HCT116 (cell line): ENCODE measurements around the gene ADCK1. TPM values are rescaled to one million over a fixed set of nuclear protein-coding genes. Genes with fewer than 3 reads are reported as not detected.

Experiments
- ATAC-seq: fragments of 200-7000 bp; cut with Tn5 transposase; 2 replicates; pipeline ENCODE4 v1.9.1; 2020; ENCODE audit warnings: mild to moderate bottlenecking, moderate library complexity
- BruUV-seq: library from RNA; stranded (reverse); fragments of 400-500 nt; replicated peaks from 2 replicates; lab custom pipeline; 2021; lab: Mats Ljungman, UMichigan
- CTCF ChIA-PET: fragments of 300-600 bp; sonication (Branson Sonifier 250); formaldehyde crosslinking; loops from one replicate; lab custom pipeline; 2021; ENCODE audit warnings: antibody characterized with exemption; lab: Charles Lee
- POLR2A ChIA-PET: fragments of 300-600, 350-600 bp; sonication (Branson Sonifier 250); formaldehyde crosslinking; loops from one replicate; lab custom pipeline; 2021; ENCODE audit warnings: antibody characterized with exemption; lab: Charles Lee
- RAD21 ChIA-PET, 2 experiments: fragments of 300-600 bp; sonication (Branson Sonifier 250); formaldehyde crosslinking; loops; one replicate each; lab custom pipeline; 2023; ENCODE audit warnings: low total read pairs in 2 of 2; ENCODE audit not compliant: uncharacterized antibody in 2 of 2, unreplicated experiment in 2 of 2, low non-redundant PET in 1 of 2; lab: Charles Lee
- DNase-seq: peaks from one replicate; pipeline ENCODE4 v3.0.0-alpha.2; 2010; ENCODE audit warnings: low read depth, low spot score
- H2AFZ ChIP-seq: fragments of 200-600 bp; shearing (Covaris generic), sonication (generic); 2 replicates; pipeline ENCODE4 v1.6.1; 2017; ENCODE audit warnings: low read depth, mixed run types, mixed read lengths, antibody characterized with exemption, low read length; ENCODE audit not compliant: poor library complexity, severe bottlenecking
- H3K27ac ChIP-seq: 2 replicates; pipeline ENCODE4 v1.5.1; 2012; ENCODE audit warnings: low read depth, low read length
- H3K27me3 ChIP-seq: fragments of 200-600 bp; sonication (generic); 2 replicates; pipeline ENCODE4 v1.6.1; 2016; ENCODE audit warnings: mixed run types, low read length, mixed read lengths; ENCODE audit not compliant: insufficient read depth
- H3K36me3 ChIP-seq, 2 experiments: fragments of 200-500 bp in 1 of 2; fragments of 200-600 bp in 1 of 2; sonication (Bioruptor generic) in 1 of 2; sonication (generic) in 1 of 2; 2 replicates each; pipeline versions ENCODE4 v1.5.1 to v1.6.1; 2014 to 2016; ENCODE audit warnings: low read length in 2 of 2, inconsistent platforms in 1 of 2, mixed read lengths in 1 of 2, mixed run types in 1 of 2; ENCODE audit not compliant: insufficient read depth in 2 of 2, control insufficient read depth in 1 of 2
- H3K4me1 ChIP-seq, 2 experiments: fragments of 200-600 bp in 1 of 2; sonication (generic) in 1 of 2; 2 replicates each; pipeline versions ENCODE4 v1.5.1 to v1.6.1; 2012 to 2017; ENCODE audit warnings: low read length in 2 of 2, inconsistent platforms in 1 of 2, mild to moderate bottlenecking in 1 of 2, mixed read lengths in 1 of 2, mixed run types in 1 of 2, moderate library complexity in 1 of 2; ENCODE audit not compliant: insufficient read depth in 2 of 2, control insufficient read depth in 1 of 2
- H3K4me2 ChIP-seq: fragments of 200-600 bp; sonication (generic); 2 replicates; pipeline ENCODE4 v1.6.1; 2017; ENCODE audit warnings: mixed run types, low read length, mixed read lengths
- H3K4me3 ChIP-seq, 2 experiments: fragments of 200-600 bp in 1 of 2; sonication (generic) in 1 of 2; replicated peaks in 1 of 2; 2 replicates each; pipeline ENCODE4 v1.5.1; 2011 to 2016; ENCODE audit warnings: low read length in 2 of 2, control low read depth in 1 of 2, low read depth in 1 of 2, mild to moderate bottlenecking in 1 of 2, mixed read lengths in 1 of 2, mixed run types in 1 of 2
- H3K79me2 ChIP-seq: fragments of 200-600 bp; sonication (generic); 2 replicates; pipeline ENCODE4 v1.6.1; 2017; ENCODE audit warnings: mild to moderate bottlenecking, mixed run types, low read length, moderate library complexity, mixed read lengths; ENCODE audit not compliant: insufficient read depth
- H3K9ac ChIP-seq: fragments of 200-600 bp; sonication (generic); 2 replicates; pipeline ENCODE4 v1.6.1; 2016; ENCODE audit warnings: low read length, mixed read lengths
- H3K9me2 ChIP-seq: fragments of 200-600 bp; sonication (generic), shearing (Covaris generic); 2 replicates; pipeline ENCODE4 v1.6.1; 2017; ENCODE audit warnings: mixed run types, mild to moderate bottlenecking, moderate library complexity; ENCODE audit not compliant: insufficient read depth
- H3K9me3 ChIP-seq, 2 experiments: fragments of 200-500 bp in 1 of 2; fragments of 200-600 bp in 1 of 2; sonication (Bioruptor generic) in 1 of 2; sonication (generic) in 1 of 2; 2 replicates each; pipeline ENCODE4 v1.6.1; 2014 to 2017; ENCODE audit warnings: low read length in 2 of 2, mixed read lengths in 2 of 2, inconsistent platforms in 1 of 2, low read depth in 1 of 2, mild to moderate bottlenecking in 1 of 2, mixed run types in 1 of 2, moderate library complexity in 1 of 2; ENCODE audit not compliant: control insufficient read depth in 1 of 2, insufficient read depth in 1 of 2
- H4K20me1 ChIP-seq: fragments of 200-600 bp; sonication (generic), shearing (Covaris generic); 2 replicates; pipeline ENCODE4 v1.6.1; 2017; ENCODE audit warnings: mixed run types, mild to moderate bottlenecking, moderate library complexity; ENCODE audit not compliant: insufficient read depth
- ATF3 ChIP-seq: IDR thresholded peaks from 2 replicates; pipeline ENCODE4 v1.6.1; 2012
- CBX3 ChIP-seq: IDR thresholded peaks from 2 replicates; pipeline ENCODE4 v1.6.1; 2012; ENCODE audit warnings: low read depth
- EGR1 ChIP-seq: IDR thresholded peaks from 2 replicates; pipeline ENCODE4 v1.6.1; 2012; ENCODE audit warnings: low read depth
- EZH2 ChIP-seq: fragments of 200-600 bp; sonication (generic); IDR thresholded peaks from 2 replicates; pipeline ENCODE4 v1.6.1; 2017; ENCODE audit warnings: antibody characterized with exemption, mixed run types
- FOSL1 ChIP-seq: IDR thresholded peaks from 2 replicates; pipeline ENCODE4 v1.6.1; 2012; ENCODE audit warnings: low read depth
- POLR2A ChIP-seq: IDR thresholded peaks from 2 replicates; pipeline ENCODE4 v1.7.0; 2011; ENCODE audit warnings: borderline replicate concordance; ENCODE audit not compliant: insufficient read depth, insufficient read length; ENCODE audit errors: extremely low read depth
- REST ChIP-seq: IDR thresholded peaks from 2 replicates; pipeline ENCODE4 v1.6.1; 2012; ENCODE audit warnings: low read depth
- SIN3A ChIP-seq: IDR thresholded peaks from 2 replicates; pipeline ENCODE4 v1.6.1; 2012; ENCODE audit warnings: low read depth
- SP1 ChIP-seq: IDR thresholded peaks from 2 replicates; pipeline ENCODE4 v1.6.1; 2012; ENCODE audit warnings: low read depth
- SRF ChIP-seq: IDR thresholded peaks from 2 replicates; pipeline ENCODE4 v1.6.1; 2012; ENCODE audit warnings: low read depth
- TCF7L2 ChIP-seq: IDR thresholded peaks from 2 replicates; pipeline ENCODE4 v1.7.0; 2011; ENCODE audit warnings: borderline replicate concordance, inconsistent platforms; ENCODE audit not compliant: insufficient read depth, insufficient read length; ENCODE audit errors: extremely low read depth
- ZNF274 ChIP-seq: fragments of 200-500 bp; sonication (Bioruptor generic); IDR thresholded peaks from 2 replicates; pipeline ENCODE4 v1.6.1; 2014; ENCODE audit warnings: mild to moderate bottlenecking, low read depth, low read length, inconsistent platforms
- intact Hi-C: fragments of 100-400 bp; cut with micrococcal nuclease; formaldehyde crosslinking; loops from 2 replicates; pipeline ENCODE4 v1.10.0; 2022
- total RNA-seq: library from RNA; stranded (reverse); gene quantifications from one replicate; pipeline ENCODE4 v1.2.1, GENCODE V29; 2021; ENCODE audit not compliant: unreplicated experiment
- TF ChIP-seq, protein P1 (sequence below): IDR thresholded peaks from 2 replicates; pipeline ENCODE4 v1.6.1; 2011; ENCODE audit warnings: mild to moderate bottlenecking, low read length, moderate library complexity; ENCODE audit not compliant: insufficient replicate concordance; ENCODE audit errors: extremely low read depth
- TF ChIP-seq, protein P2 (sequence below): IDR thresholded peaks from 2 replicates; pipeline ENCODE4 v1.6.1; 2012

ADCK1 gene
- total RNA-seq, 1 experiment from 2014 or later = 6.0 TPM

DNA sequence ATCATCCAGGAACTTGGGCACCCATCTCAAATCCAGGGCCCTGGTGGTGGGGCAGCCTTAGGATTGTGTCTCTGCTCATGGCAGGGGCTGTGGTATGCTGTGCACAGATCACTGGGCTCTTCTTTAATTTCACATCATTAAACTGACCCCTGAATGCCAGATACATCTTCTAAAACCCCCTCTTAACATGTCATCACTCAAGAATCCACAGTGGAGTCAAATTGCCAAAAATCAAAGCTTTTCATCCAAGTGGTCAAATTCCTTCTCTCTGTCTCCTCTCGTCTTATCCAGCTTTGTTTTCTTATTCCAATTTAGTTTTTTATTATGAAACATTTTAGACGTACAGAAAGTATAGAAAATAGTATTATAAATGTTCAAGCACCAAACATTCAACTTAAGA, 97.5 kb downstream of the ADCK1 start (continued):
- TF ChIP-seq ATF3 = no peak
- no peak for TF ChIP-seq FOSL1
- TF ChIP-seq, protein P1, sequence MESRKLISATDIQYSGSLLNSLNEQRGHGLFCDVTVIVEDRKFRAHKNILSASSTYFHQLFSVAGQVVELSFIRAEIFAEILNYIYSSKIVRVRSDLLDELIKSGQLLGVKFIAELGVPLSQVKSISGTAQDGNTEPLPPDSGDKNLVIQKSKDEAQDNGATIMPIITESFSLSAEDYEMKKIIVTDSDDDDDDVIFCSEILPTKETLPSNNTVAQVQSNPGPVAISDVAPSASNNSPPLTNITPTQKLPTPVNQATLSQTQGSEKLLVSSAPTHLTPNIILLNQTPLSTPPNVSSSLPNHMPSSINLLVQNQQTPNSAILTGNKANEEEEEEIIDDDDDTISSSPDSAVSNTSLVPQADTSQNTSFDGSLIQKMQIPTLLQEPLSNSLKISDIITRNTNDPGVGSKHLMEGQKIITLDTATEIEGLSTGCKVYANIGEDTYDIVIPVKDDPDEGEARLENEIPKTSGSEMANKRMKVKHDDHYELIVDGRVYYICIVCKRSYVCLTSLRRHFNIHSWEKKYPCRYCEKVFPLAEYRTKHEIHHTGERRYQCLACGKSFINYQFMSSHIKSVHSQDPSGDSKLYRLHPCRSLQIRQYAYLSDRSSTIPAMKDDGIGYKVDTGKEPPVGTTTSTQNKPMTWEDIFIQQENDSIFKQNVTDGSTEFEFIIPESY = no peak
- TF ChIP-seq SIN3A = no peak
- TF ChIP-seq, all 23 proteins: peak for 0

DNA sequence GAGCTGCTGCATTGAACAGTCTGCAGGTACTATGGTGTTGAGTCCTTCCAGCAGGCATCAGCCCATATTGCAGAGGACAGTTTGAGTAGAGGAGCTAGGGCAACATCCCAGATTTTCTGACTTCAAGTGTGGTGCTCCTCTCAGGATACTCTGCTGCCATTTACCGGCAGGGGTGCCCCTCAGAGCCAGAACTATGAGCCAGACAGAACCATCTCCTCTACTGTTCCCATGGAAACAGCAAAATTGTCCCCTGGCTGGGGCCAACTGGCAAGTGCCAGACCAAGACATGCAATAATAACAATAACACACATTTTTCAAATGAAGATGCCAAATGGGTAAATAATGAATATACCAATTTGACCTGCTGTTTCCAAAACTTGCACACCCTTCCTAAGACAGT, 102.9 kb downstream of the ADCK1 start:
- no peaks in the 10 kb centered on the region for H3K9me2 ChIP-seq
- ChIA-PET POLR2A (no interaction called here), RAD21 (no interaction called here), CTCF (no interaction called here)
- DNase-seq (no peak), ATAC-seq (no peak)
- no peak overlapping the region for H3K4me2 ChIP-seq
- no peak overlapping the region for H3K27ac ChIP-seq
- no peaks in the 10 kb centered on the region for H3K79me2 ChIP-seq
- no peaks in the 10 kb centered on the region for H3K36me3 ChIP-seq
- H4K20me1 ChIP-seq = no peaks in the 10 kb centered on the region
- no peak overlapping the region for H3K9ac ChIP-seq
- no TSS peak for BruUV-seq
- TF ChIP-seq EZH2 (no peak), SP1 (no peak), REST (no peak), SRF (no peak), ATF3 (no peak), POLR2A (no peak), EGR1 (no peak), ZNF274 (no peak), CBX3 (no peak), TCF7L2 (no peak)
- TF ChIP-seq, protein P1 = no peak
- TF ChIP-seq, protein P2, sequence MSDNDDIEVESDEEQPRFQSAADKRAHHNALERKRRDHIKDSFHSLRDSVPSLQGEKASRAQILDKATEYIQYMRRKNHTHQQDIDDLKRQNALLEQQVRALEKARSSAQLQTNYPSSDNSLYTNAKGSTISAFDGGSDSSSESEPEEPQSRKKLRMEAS = no peak
- no peak overlapping the region for H2AFZ ChIP-seq
- H3K27me3 ChIP-seq = no peaks in the 10 kb centered on the region
- intact Hi-C loops = no loop called here
- H3K4me1 ChIP-seq = no peaks in the 10 kb centered on the region
- H3K9me3 ChIP-seq = no peaks in the 10 kb centered on the region
- H3K4me3 ChIP-seq = no peak overlapping the region
